CD4-positive, alpha-beta T cell treated with Interleukin-17A for 4 hours (primary cell): ENCODE measurements around the gene HCFC2.
"Not testable (repeated sequence)": the region's sequence is repeated elsewhere in the genome, so short reads cannot be mapped to it uniquely, and the experiment has no call there.

Experiments used
- DNase-seq: peaks from one replicate; pipeline ENCODE4 v3.0.0-alpha.2; 2020; ENCODE audit warnings: mixed read lengths

The HCFC2 gene

GRCh38 chr12:104058802-104059201, 5.5 kb upstream of the HCFC2 start:
- DNase-seq, result no peak

- no peak for DNase-seq
Measured at GRCh38 chr12:104059963-104060362, 4.4 kb upstream of the HCFC2 start.

GRCh38 chr12:104060791-104061190, 3.5 kb upstream of the HCFC2 start:
- no peak for DNase-seq

- DNase-seq, result no peak
Measured at GRCh38 chr12:104063712-104064030, 660 bp upstream of the HCFC2 start.

GRCh38 chr12:104064842-104065427, 604 bp downstream of the HCFC2 start:
- DNase-seq, result no peak

GRCh38 chr12:104072099-104072498, 7.8 kb downstream of the HCFC2 start:
- no peak for DNase-seq

- DNase-seq, result no peak
Measured at GRCh38 chr12:104073699-104074098, 9.4 kb downstream of the HCFC2 start.

- no peak for DNase-seq
Measured at GRCh38 chr12:104079024-104079423, 14.7 kb downstream of the HCFC2 start.

- DNase-seq, result no peak
Measured at GRCh38 chr12:104080764-104081163, 16.4 kb downstream of the HCFC2 start.

- DNase-seq, result no peak
Measured at GRCh38 chr12:104083769-104084475, 19.6 kb downstream of the HCFC2 start.

GRCh38 chr12:104090685-104091084, 26.4 kb downstream of the HCFC2 start:
- no peak for DNase-seq

GRCh38 chr12:104091136-104091535, 26.8 kb downstream of the HCFC2 start:
- no peak for DNase-seq

GRCh38 chr12:104094284-104094683, 30.0 kb downstream of the HCFC2 start:
- no peak for DNase-seq

- DNase-seq, result no peak
Measured at GRCh38 chr12:104095289-104095688, 31.0 kb downstream of the HCFC2 start.

GRCh38 chr12:104097954-104098353, 33.6 kb downstream of the HCFC2 start:
- no peak for DNase-seq

GRCh38 chr12:104105461-104105860, 41.1 kb downstream of the HCFC2 start:
- no peak for DNase-seq

GRCh38 chr12:104106965-104107364, 42.6 kb downstream of the HCFC2 start:
- no peak for DNase-seq

GRCh38 chr12:104108755-104109445, 44.6 kb downstream of the HCFC2 start:
- DNase-seq, result peak; percentile 92

- DNase-seq, result no peak
Measured at GRCh38 chr12:104109446-104110271, 45.3 kb downstream of the HCFC2 start.

GRCh38 chr12:104114834-104115586, 50.7 kb downstream of the HCFC2 start:
- not testable (repeated sequence) for DNase-seq

- no peak for DNase-seq
Measured at GRCh38 chr12:104115587-104115975, 51.2 kb downstream of the HCFC2 start.

GRCh38 chr12:104121001-104121400, 56.7 kb downstream of the HCFC2 start:
- no peak for DNase-seq

GRCh38 chr12:104122298-104122697, 58.0 kb downstream of the HCFC2 start:
- no peak for DNase-seq
